HL-60 (cell line): ENCODE measurements around the gene NOL6.

Experiments
- DNase-seq, 2 experiments: peaks; one replicate each; pipeline ENCODE4 v3.0.0-alpha.2; 2010 to 2020; ENCODE audit warnings: low read depth in 1 of 2, low spot score in 1 of 2
- H3K27ac ChIP-seq: fragments of 250-450 bp; sonication (Bioruptor Pico); replicated peaks from 2 replicates; pipeline ENCODE4 v1.5.1; 2020; ENCODE audit warnings: mild to moderate bottlenecking, moderate library complexity
- H3K27me3 ChIP-seq: fragments of 250-450 bp; sonication (Bioruptor Pico); 2 replicates; pipeline ENCODE4 v1.5.1; 2021; ENCODE audit warnings: mild to moderate bottlenecking, moderate library complexity; ENCODE audit not compliant: insufficient read depth, poor library complexity, severe bottlenecking
- H3K4me3 ChIP-seq: replicated peaks from 2 replicates; pipeline ENCODE4 v1.5.1; 2011; ENCODE audit warnings: mild to moderate bottlenecking, control low read depth, low read length; ENCODE audit not compliant: insufficient read depth
- GABPA ChIP-seq: IDR thresholded peaks from 2 replicates; pipeline ENCODE4 v1.6.1; 2012; ENCODE audit warnings: low read depth
- POLR2AphosphoS5 ChIP-seq: IDR thresholded peaks from 2 replicates; pipeline ENCODE4 v1.6.1; 2012; ENCODE audit warnings: low read depth
- SPI1 ChIP-seq: IDR thresholded peaks from 2 replicates; pipeline ENCODE4 v1.6.1; 2012; ENCODE audit warnings: low read depth, mild to moderate bottlenecking, borderline replicate concordance
- TF ChIP-seq, protein P1 (sequence below): IDR thresholded peaks from one replicate; pipeline ENCODE4 v1.5.1; 2011; ENCODE audit warnings: low read length, control low read depth, inconsistent platforms; ENCODE audit not compliant: insufficient read depth
- TF ChIP-seq, protein P2 (sequence below): IDR thresholded peaks from 2 replicates; pipeline ENCODE4 v1.6.1; 2012; ENCODE audit warnings: low read depth; ENCODE audit not compliant: insufficient replicate concordance

Gene NOL6

DNA sequence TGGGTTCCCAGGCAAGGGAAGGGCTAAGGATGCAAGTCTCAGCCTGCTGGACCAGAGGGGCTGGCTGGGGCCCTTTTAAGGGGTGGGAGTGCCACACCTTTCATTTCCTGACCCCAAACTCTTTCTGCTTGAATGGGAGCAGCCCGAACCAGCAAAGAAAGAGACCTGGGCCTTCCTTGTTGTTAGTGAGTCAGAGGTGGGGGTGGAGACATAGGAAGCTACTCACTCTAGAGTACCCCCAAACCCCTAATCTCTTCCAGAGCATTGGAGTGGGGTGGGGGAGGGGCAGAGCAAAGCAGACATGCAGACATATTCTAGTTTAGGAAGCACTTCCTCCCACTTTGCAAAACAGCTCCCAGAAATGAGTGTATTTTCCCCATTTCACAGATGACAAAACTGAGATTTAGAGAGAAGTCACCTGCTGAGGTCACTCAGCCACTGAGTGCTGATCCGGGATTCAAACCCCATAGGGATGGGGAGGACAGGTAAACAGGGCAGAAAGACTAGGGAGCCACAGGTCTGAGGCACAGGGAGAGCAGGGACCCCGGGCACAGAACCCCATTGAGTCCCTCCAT, 20.4 kb downstream of the NOL6 start:
- no peak overlapping the region for H3K4me3 ChIP-seq
- H3K27me3 ChIP-seq: no peaks in the 10 kb centered on the region
- TF ChIP-seq SPI1: no peak
- TF ChIP-seq, protein P1, sequence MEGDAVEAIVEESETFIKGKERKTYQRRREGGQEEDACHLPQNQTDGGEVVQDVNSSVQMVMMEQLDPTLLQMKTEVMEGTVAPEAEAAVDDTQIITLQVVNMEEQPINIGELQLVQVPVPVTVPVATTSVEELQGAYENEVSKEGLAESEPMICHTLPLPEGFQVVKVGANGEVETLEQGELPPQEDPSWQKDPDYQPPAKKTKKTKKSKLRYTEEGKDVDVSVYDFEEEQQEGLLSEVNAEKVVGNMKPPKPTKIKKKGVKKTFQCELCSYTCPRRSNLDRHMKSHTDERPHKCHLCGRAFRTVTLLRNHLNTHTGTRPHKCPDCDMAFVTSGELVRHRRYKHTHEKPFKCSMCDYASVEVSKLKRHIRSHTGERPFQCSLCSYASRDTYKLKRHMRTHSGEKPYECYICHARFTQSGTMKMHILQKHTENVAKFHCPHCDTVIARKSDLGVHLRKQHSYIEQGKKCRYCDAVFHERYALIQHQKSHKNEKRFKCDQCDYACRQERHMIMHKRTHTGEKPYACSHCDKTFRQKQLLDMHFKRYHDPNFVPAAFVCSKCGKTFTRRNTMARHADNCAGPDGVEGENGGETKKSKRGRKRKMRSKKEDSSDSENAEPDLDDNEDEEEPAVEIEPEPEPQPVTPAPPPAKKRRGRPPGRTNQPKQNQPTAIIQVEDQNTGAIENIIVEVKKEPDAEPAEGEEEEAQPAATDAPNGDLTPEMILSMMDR: no peak
- TF ChIP-seq, protein P2, sequence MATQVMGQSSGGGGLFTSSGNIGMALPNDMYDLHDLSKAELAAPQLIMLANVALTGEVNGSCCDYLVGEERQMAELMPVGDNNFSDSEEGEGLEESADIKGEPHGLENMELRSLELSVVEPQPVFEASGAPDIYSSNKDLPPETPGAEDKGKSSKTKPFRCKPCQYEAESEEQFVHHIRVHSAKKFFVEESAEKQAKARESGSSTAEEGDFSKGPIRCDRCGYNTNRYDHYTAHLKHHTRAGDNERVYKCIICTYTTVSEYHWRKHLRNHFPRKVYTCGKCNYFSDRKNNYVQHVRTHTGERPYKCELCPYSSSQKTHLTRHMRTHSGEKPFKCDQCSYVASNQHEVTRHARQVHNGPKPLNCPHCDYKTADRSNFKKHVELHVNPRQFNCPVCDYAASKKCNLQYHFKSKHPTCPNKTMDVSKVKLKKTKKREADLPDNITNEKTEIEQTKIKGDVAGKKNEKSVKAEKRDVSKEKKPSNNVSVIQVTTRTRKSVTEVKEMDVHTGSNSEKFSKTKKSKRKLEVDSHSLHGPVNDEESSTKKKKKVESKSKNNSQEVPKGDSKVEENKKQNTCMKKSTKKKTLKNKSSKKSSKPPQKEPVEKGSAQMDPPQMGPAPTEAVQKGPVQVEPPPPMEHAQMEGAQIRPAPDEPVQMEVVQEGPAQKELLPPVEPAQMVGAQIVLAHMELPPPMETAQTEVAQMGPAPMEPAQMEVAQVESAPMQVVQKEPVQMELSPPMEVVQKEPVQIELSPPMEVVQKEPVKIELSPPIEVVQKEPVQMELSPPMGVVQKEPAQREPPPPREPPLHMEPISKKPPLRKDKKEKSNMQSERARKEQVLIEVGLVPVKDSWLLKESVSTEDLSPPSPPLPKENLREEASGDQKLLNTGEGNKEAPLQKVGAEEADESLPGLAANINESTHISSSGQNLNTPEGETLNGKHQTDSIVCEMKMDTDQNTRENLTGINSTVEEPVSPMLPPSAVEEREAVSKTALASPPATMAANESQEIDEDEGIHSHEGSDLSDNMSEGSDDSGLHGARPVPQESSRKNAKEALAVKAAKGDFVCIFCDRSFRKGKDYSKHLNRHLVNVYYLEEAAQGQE: no peak
- no peak for TF ChIP-seq POLR2AphosphoS5
- no peak for TF ChIP-seq GABPA
- H3K27ac ChIP-seq: no peak overlapping the region
- DNase-seq: no peak

DNA sequence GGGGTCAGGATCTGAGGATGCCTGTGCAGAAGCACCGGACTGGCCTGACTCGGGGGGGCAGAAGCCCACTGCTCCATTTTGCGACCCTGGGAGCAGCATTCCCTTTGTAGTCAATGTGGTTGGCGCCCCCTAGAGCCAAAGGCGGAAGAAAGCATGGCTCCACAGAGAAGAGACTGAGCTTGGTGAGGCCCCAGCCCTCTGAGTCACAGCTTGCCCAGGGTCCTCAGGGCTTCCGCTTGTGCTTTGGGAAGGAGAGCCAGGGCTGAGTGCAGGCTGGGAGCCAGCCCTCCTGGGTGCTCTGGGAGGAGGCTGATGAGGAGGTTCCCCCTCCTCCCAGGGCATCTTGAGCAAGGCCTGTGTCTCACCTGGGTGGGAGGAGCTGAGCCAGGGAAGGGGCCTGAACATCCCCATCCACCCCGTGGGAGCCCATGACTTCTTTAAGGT, 20.9 kb downstream of the NOL6 start:
- peak; percentile 57 to 68 for DNase-seq
- TF ChIP-seq, protein P1: peak; percentile 77
- TF ChIP-seq, protein P2: no peak
- TF ChIP-seq GABPA (no peak), POLR2AphosphoS5 (no peak), SPI1 (no peak)
- Histone ChIP-seq H3K27me3 (no peaks in the 10 kb centered on the region), H3K27ac (no peak overlapping the region), H3K4me3 (no peak overlapping the region)

DNA sequence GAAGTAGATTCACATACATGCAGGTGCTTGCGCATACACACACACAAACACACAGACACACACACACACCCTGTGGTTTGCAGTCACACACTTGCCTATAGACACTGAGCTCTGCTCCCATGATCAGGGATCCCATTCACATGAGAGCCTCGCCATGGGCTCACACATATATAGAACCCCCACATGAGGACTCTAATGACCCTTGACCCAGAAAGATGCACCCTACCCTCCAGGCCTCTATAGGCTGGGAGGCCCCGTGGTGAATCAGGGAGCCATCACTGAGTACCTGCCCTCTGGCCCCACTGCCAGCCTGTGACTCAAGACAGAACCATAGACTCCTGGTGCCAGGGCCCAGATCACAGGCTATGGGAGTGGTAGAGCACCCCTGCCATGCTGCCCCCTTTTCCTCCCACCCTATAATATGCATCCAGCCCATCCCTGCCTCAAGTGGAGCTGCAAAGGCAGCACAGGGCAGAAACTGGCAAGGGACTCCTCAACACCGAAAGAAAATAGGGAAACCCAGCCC, 23.0 kb downstream of the NOL6 start:
- Histone ChIP-seq H3K27ac (no peak overlapping the region), H3K27me3 (no peaks in the 10 kb centered on the region), H3K4me3 (no peak overlapping the region)
- TF ChIP-seq, protein P2: no peak
- TF ChIP-seq, protein P1: no peak
- TF ChIP-seq GABPA: no peak
- no peak for TF ChIP-seq POLR2AphosphoS5
- TF ChIP-seq SPI1: no peak
- no peak for DNase-seq
